Measurements from ENCODE around the gene LRRTM4.

DNA sequence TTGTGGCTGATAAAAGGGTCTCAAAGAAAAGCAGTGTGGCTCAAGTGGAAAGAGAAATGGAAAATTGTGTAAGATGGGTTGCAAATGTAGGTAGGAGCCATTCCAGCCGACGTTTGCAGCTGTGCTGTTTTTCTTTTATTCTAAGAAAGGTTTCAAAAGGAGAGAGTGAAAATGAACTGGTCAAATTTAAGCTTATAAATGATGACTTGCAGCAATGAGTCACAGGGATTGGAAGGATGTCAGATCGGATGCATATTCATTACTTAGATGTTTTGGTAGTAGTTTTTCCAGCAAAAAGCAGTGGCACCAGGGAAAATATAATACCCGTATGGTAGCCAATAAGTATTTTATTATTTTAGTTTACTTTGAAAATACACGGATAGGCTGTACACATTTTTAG lies 79.1 kb downstream of the LRRTM4 start:
- TF ChIP-seq EZH2 (IDR thresholded peaks at IDR 0.05; ENCODE audit: borderline replicate concordance, insufficient read depth, low read length, poor library complexity, severe bottlenecking) (no peak), MXI1 (conservative IDR thresholded peaks at IDR 0.05; ENCODE audit: poor library complexity, severe bottlenecking) (no peak), EP300 (conservative IDR thresholded peaks at IDR 0.05; ENCODE audit: poor library complexity, severe bottlenecking) (no peak), POLR2AphosphoS5 (IDR thresholded peaks at IDR 0.05) (no peak), SMC3 (conservative IDR thresholded peaks at IDR 0.05; ENCODE audit: poor library complexity) (no peak), TAF1 (IDR thresholded peaks at IDR 0.05; ENCODE audit: low read depth) (no peak)
- TF ChIP-seq, protein P1, sequence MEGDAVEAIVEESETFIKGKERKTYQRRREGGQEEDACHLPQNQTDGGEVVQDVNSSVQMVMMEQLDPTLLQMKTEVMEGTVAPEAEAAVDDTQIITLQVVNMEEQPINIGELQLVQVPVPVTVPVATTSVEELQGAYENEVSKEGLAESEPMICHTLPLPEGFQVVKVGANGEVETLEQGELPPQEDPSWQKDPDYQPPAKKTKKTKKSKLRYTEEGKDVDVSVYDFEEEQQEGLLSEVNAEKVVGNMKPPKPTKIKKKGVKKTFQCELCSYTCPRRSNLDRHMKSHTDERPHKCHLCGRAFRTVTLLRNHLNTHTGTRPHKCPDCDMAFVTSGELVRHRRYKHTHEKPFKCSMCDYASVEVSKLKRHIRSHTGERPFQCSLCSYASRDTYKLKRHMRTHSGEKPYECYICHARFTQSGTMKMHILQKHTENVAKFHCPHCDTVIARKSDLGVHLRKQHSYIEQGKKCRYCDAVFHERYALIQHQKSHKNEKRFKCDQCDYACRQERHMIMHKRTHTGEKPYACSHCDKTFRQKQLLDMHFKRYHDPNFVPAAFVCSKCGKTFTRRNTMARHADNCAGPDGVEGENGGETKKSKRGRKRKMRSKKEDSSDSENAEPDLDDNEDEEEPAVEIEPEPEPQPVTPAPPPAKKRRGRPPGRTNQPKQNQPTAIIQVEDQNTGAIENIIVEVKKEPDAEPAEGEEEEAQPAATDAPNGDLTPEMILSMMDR (IDR thresholded peaks at IDR 0.05; ENCODE audit: poor library complexity, severe bottlenecking): no peak
- TF ChIP-seq, protein P2, sequence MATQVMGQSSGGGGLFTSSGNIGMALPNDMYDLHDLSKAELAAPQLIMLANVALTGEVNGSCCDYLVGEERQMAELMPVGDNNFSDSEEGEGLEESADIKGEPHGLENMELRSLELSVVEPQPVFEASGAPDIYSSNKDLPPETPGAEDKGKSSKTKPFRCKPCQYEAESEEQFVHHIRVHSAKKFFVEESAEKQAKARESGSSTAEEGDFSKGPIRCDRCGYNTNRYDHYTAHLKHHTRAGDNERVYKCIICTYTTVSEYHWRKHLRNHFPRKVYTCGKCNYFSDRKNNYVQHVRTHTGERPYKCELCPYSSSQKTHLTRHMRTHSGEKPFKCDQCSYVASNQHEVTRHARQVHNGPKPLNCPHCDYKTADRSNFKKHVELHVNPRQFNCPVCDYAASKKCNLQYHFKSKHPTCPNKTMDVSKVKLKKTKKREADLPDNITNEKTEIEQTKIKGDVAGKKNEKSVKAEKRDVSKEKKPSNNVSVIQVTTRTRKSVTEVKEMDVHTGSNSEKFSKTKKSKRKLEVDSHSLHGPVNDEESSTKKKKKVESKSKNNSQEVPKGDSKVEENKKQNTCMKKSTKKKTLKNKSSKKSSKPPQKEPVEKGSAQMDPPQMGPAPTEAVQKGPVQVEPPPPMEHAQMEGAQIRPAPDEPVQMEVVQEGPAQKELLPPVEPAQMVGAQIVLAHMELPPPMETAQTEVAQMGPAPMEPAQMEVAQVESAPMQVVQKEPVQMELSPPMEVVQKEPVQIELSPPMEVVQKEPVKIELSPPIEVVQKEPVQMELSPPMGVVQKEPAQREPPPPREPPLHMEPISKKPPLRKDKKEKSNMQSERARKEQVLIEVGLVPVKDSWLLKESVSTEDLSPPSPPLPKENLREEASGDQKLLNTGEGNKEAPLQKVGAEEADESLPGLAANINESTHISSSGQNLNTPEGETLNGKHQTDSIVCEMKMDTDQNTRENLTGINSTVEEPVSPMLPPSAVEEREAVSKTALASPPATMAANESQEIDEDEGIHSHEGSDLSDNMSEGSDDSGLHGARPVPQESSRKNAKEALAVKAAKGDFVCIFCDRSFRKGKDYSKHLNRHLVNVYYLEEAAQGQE (IDR thresholded peaks at IDR 0.05; ENCODE audit: borderline replicate concordance): no peak
